ENCODE results near the gene PON1.

The PON1 gene

DNA sequence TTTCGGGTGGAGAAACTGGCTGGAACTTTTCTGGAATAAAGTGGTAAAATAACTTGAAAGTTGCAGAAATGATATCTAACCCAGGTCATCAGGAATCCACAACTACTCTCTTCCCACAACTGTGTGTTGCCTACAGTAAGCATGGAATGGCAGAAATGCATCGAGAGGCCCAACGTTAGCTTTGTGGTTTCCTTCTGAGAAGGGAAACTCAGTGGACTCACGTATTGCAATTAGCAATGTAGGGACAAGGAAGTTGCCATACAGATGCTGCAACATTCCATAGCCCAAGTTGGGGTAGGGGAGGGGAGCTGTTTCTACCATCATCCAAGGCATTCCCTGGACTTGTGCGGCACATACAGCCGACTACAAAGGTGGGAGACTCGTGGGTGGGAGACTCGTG is 1.9 kb downstream of the PON1 start:
- Histone ChIP-seq H3K4me3 (no peak overlapping the region), H3K36me3 (ENCODE audit: insufficient read depth, low read length) (no peaks in the 10 kb centered on the region), H3K9ac (ENCODE audit: insufficient read length) (no peak overlapping the region), H3K9me3 (ENCODE audit: low read depth, low read length) (no peaks in the 10 kb centered on the region), H3K27ac (no peak overlapping the region)
- TF ChIP-seq EZH2 (IDR thresholded peaks at IDR 0.05): no peak
- TF ChIP-seq FOXP2 (optimal IDR thresholded peaks at IDR 0.05; ENCODE audit: control extremely low read depth, extremely low read length, insufficient read depth): no peak
- no peak for TF ChIP-seq POLR2AphosphoS5 (IDR thresholded peaks at IDR 0.05; ENCODE audit: borderline replicate concordance, low read depth, low read length)
- no peak for DNase-seq (ENCODE audit: low read depth, low spot score)

DNA sequence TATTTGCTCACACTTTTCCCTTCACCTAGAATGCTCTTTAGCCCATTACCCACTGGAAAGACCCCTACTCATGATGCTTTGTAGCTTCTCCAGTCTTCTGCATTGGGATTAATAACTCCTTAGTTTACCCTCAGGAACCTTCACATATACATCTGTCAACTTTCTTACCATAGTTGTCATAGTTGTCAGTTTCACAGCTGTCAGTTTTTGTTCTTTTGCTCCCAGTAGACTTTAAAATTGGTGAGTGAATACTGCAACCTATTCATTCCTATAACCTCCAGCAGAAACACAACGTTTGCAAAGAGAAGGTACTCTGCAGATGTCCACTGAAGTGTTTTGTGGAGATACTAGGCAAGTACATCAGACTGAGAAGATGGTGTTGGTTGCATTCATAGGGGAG is 2.6 kb downstream of the PON1 start:
- Histone ChIP-seq H3K36me3 (ENCODE audit: insufficient read depth, low read length) (no peaks in the 10 kb centered on the region), H3K27ac (no peak overlapping the region)

DNA sequence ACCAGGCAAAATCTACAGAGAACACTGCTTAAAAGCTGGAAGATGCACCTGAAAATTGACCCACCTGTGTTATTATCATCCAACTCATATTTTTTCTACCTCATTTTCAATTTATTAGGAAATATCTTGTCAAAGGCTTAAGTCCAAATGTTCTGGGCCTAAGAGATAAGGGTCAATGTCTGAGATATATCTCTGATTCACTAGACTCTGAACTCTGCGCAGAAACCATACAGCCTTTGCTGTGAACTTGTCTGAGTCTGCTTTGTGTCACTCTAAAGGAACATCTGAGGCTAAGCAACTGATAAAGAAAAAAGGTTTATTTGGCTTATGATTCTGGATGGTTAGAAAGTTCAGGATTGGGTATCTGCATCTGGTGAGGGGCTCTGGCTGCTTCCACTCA is 3.7 kb downstream of the PON1 start:
- no peak for DNase-seq (ENCODE audit: low read depth, low spot score)
- TF ChIP-seq EZH2 (IDR thresholded peaks at IDR 0.05) (no peak), POLR2AphosphoS5 (IDR thresholded peaks at IDR 0.05; ENCODE audit: borderline replicate concordance, low read depth, low read length) (no peak), FOXP2 (optimal IDR thresholded peaks at IDR 0.05; ENCODE audit: control extremely low read depth, extremely low read length, insufficient read depth) (no peak)
- H3K9ac ChIP-seq (ENCODE audit: insufficient read length): no peak overlapping the region
- H3K36me3 ChIP-seq (ENCODE audit: insufficient read depth, low read length): no peaks in the 10 kb centered on the region
- no peak overlapping the region for H3K27ac ChIP-seq
- H3K4me3 ChIP-seq: no peak overlapping the region
- no peaks in the 10 kb centered on the region for H3K9me3 ChIP-seq (ENCODE audit: low read depth, low read length)

More for the DNA sequence above, 2.6 kb downstream of the PON1 start:
- TF ChIP-seq FOXP2 (optimal IDR thresholded peaks at IDR 0.05; ENCODE audit: control extremely low read depth, extremely low read length, insufficient read depth): no peak
- no peak overlapping the region for H3K4me3 ChIP-seq
- H3K9ac ChIP-seq (ENCODE audit: insufficient read length): no peak overlapping the region
- DNase-seq (ENCODE audit: low read depth, low spot score): no peak
- H3K9me3 ChIP-seq (ENCODE audit: low read depth, low read length): no peaks in the 10 kb centered on the region

DNA sequence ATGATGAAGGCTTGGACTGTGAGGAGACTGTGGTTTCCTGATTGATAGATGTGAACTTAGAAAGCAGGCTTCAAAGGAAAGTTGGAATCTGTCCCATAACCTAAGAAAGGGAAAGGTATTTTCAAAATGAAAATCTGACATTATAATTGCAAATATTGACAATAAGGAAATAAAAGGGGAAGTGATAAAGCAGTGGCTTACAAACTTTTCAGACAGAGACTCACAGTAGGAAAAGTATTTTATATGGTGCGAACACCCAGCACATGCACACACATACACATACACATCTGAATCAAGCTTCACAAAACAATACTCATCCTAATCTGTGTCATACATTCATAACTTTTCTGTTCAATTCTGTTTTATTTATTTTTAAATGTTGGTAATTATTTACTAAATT is 4.8 kb downstream of the PON1 start:
- no peak for DNase-seq (ENCODE audit: low read depth, low spot score)
- TF ChIP-seq EZH2 (IDR thresholded peaks at IDR 0.05): no peak
- TF ChIP-seq FOXP2 (optimal IDR thresholded peaks at IDR 0.05; ENCODE audit: control extremely low read depth, extremely low read length, insufficient read depth): no peak
- no peak for TF ChIP-seq POLR2AphosphoS5 (IDR thresholded peaks at IDR 0.05; ENCODE audit: borderline replicate concordance, low read depth, low read length)
- Histone ChIP-seq H3K27ac (no peak overlapping the region), H3K9ac (ENCODE audit: insufficient read length) (no peak overlapping the region), H3K4me3 (no peak overlapping the region), H3K9me3 (ENCODE audit: low read depth, low read length) (no peaks in the 10 kb centered on the region), H3K36me3 (ENCODE audit: insufficient read depth, low read length) (no peaks in the 10 kb centered on the region)

DNA sequence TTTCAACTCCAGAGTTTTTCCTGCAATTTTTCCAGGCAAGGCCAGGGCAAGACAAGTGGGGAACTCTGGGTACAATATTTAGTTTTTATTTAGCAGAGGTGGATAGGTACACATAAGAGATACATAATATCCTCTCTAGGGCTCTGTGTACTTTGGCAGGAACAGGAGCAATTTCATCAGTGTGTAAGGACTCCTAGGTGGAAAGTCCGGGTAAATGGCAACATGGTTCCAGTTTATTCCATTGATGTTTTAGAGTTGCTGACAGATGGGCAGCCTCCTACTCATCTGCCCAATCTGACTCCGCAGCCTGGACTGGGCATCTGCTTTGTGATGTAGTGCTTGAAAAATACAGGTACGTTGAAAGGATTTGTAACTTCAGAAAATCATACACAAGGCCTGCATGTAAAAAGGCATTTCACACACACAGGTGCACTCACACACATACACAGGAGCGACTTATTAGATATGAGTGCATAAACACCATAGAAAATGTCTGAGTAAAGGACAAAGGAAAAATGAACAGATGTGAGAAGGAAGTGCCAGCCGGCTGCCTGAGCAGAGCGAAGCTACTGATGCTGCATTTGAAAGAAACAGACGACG is 5.7 kb downstream of the PON1 start:
- H3K36me3 ChIP-seq (ENCODE audit: insufficient read depth, low read length): no peaks in the 10 kb centered on the region
- TF ChIP-seq FOXP2 (optimal IDR thresholded peaks at IDR 0.05; ENCODE audit: control extremely low read depth, extremely low read length, insufficient read depth) (no peak), EZH2 (IDR thresholded peaks at IDR 0.05) (no peak), POLR2AphosphoS5 (IDR thresholded peaks at IDR 0.05; ENCODE audit: borderline replicate concordance, low read depth, low read length) (no peak)
- no peak overlapping the region for H3K9ac ChIP-seq (ENCODE audit: insufficient read length)
- no peaks in the 10 kb centered on the region for H3K9me3 ChIP-seq (ENCODE audit: low read depth, low read length)
- no peak overlapping the region for H3K27ac ChIP-seq
- no peak for DNase-seq (ENCODE audit: low read depth, low spot score)
- H3K4me3 ChIP-seq: no peak overlapping the region

DNA sequence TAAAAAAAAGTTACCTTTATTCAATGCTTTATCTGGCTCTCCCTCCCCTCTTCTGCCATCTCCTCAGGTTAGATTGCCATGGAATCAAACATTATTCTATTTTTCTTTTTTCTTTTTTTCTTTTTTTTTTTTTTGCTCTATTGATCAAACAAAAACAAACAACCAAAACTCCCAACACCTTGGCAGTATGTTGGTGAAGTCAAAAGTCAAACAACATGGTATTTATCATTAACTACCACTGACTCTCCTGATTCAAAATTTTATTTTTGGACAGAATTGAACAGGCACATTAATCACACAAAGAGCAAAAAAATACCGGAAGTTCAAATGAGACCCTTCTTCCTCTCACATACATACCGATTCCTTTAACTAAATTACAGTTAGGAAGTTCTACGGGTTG is 6.4 kb downstream of the PON1 start:
- H3K27ac ChIP-seq: no peak overlapping the region
- no peak overlapping the region for H3K9ac ChIP-seq (ENCODE audit: insufficient read length)

DNA sequence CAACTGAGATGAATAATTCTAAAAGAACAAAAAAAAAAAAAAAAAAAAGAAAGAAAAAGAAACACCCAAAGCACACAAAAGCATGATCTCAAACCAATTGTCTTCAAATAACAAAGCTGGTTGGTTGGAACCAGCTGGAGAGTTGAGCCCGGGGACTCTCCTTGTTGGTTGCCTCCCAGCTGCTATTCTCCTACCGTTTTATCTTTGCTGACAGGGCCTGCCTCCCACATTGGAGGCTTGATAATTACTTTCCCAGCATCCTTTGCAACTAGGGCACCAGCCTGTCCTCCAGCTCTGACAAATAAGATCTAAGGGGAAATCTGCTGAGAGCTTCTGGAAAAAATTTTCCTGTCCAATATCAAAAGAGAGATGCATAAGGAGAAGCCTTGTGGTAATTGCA is 6.8 kb downstream of the PON1 start:
- Histone ChIP-seq H3K4me3 (no peak overlapping the region), H3K36me3 (ENCODE audit: insufficient read depth, low read length) (no peaks in the 10 kb centered on the region), H3K27ac (no peak overlapping the region), H3K9me3 (ENCODE audit: low read depth, low read length) (no peaks in the 10 kb centered on the region), H3K9ac (ENCODE audit: insufficient read length) (no peak overlapping the region)
- TF ChIP-seq POLR2AphosphoS5 (IDR thresholded peaks at IDR 0.05; ENCODE audit: borderline replicate concordance, low read depth, low read length) (no peak), EZH2 (IDR thresholded peaks at IDR 0.05) (no peak)
- DNase-seq (ENCODE audit: low read depth, low spot score): no peak

More for the DNA sequence above, 6.4 kb downstream of the PON1 start:
- H3K36me3 ChIP-seq (ENCODE audit: insufficient read depth, low read length): no peaks in the 10 kb centered on the region
- no peaks in the 10 kb centered on the region for H3K9me3 ChIP-seq (ENCODE audit: low read depth, low read length)
- TF ChIP-seq EZH2 (IDR thresholded peaks at IDR 0.05) (no peak), FOXP2 (optimal IDR thresholded peaks at IDR 0.05; ENCODE audit: control extremely low read depth, extremely low read length, insufficient read depth) (no peak), POLR2AphosphoS5 (IDR thresholded peaks at IDR 0.05; ENCODE audit: borderline replicate concordance, low read depth, low read length) (no peak)
- no peak for DNase-seq (ENCODE audit: low read depth, low spot score)
- H3K4me3 ChIP-seq: no peak overlapping the region

DNA sequence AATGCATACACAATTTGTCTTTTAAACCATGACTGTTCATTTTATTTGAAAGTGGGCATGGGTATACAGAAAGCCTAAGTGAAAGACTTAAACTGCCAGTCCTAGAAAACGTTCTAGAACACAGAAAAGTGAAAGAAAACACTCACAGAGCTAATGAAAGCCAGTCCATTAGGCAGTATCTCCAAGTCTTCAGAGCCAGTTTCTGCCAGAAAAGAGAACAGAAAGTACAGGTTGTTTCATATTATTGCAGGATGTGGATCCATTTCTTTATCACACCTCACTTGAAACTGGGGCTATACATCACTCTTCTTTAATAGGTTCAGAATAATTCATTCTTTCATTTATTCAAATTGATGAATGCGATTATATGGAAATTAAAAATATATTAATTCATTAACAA is 7.7 kb downstream of the PON1 start:
- H3K27ac ChIP-seq: no peak overlapping the region
- no peak for DNase-seq (ENCODE audit: low read depth, low spot score)
- H3K9ac ChIP-seq (ENCODE audit: insufficient read length): no peak overlapping the region
- no peaks in the 10 kb centered on the region for H3K9me3 ChIP-seq (ENCODE audit: low read depth, low read length)
- TF ChIP-seq POLR2AphosphoS5 (IDR thresholded peaks at IDR 0.05; ENCODE audit: borderline replicate concordance, low read depth, low read length) (no peak), FOXP2 (optimal IDR thresholded peaks at IDR 0.05; ENCODE audit: control extremely low read depth, extremely low read length, insufficient read depth) (no peak)
- H3K4me3 ChIP-seq: no peak overlapping the region
- no peaks in the 10 kb centered on the region for H3K36me3 ChIP-seq (ENCODE audit: insufficient read depth, low read length)

DNA sequence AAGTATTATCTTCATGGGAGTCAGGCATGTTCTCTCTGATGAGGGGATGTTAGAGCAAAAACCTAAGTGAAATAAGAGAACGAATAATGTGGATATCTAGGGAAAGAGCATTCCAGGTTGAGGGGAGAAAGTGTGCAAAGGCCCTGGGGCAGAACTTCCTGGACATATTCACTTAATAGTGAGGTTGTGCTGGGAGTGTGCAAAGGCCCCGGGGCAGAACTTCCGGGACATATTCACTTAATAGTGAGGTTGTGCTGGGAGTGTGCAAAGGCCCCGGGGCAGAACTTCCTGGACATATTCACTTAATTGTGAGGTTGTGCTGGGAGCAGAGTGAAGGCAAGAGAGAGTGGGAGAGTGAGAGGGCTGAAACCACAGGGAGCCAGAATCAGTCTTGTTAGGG is 11.8 kb downstream of the PON1 start:
- DNase-seq (ENCODE audit: low read depth, low spot score): no peak
- no peaks in the 10 kb centered on the region for H3K9me3 ChIP-seq (ENCODE audit: low read depth, low read length)
- no peak overlapping the region for H3K9ac ChIP-seq (ENCODE audit: insufficient read length)
- H3K4me3 ChIP-seq: no peak overlapping the region
- no peak overlapping the region for H3K27ac ChIP-seq
- H3K36me3 ChIP-seq (ENCODE audit: insufficient read depth, low read length): no peaks in the 10 kb centered on the region
- TF ChIP-seq FOXP2 (optimal IDR thresholded peaks at IDR 0.05; ENCODE audit: control extremely low read depth, extremely low read length, insufficient read depth) (no peak), POLR2AphosphoS5 (IDR thresholded peaks at IDR 0.05; ENCODE audit: borderline replicate concordance, low read depth, low read length) (no peak), EZH2 (IDR thresholded peaks at IDR 0.05) (no peak)

Measured in SK-N-MC (cell line).